ENCODE measurements around the gene ARHGEF5. TPM values are rescaled to one million over a fixed set of nuclear protein-coding genes. Genes with fewer than 3 reads are reported as not detected.
"Not testable (repeated sequence)": the region's sequence is repeated elsewhere in the genome, so short reads cannot be mapped to it uniquely, and the experiment has no call there.

The ARHGEF5 gene
- total RNA-seq, 1 experiment from 2014 or later = 44.2 TPM

GRCh38 chr7:144367250-144367649 is 12.0 kb downstream of the ARHGEF5 start:
- H3K79me2 ChIP-seq (ENCODE audit: insufficient read depth, low read length); H3K4me1 ChIP-seq (ENCODE audit: control insufficient read depth in 1 of 2, insufficient read depth in 2 of 2, low read length in 2 of 2); H3K4me3 ChIP-seq (replicated peaks in 1 of 2; ENCODE audit: low read depth in 1 of 2, low read length in 2 of 2); intact Hi-C loops (cut with micrococcal nuclease); H4K20me1 ChIP-seq (ENCODE audit: insufficient read depth); H3K4me2 ChIP-seq (ENCODE audit: low read length); POLR2A ChIA-PET; H3K27ac ChIP-seq (ENCODE audit: low read depth, low read length); CTCF ChIA-PET; BruUV-seq (replicated peaks); H3K9ac ChIP-seq (ENCODE audit: low read length); H2AFZ ChIP-seq (ENCODE audit: low read depth, low read length, poor library complexity, severe bottlenecking); RAD21 ChIA-PET (ENCODE audit: low non-redundant PET in 1 of 2, low total read pairs in 2 of 2, uncharacterized antibody in 2 of 2, unreplicated experiment in 2 of 2); H3K36me3 ChIP-seq (ENCODE audit: control insufficient read depth in 1 of 2, insufficient read depth in 2 of 2, low read length in 2 of 2); DNase-seq (ENCODE audit: low read depth, low spot score); H3K27me3 ChIP-seq (ENCODE audit: insufficient read depth, low read length); H3K9me2 ChIP-seq (ENCODE audit: insufficient read depth); H3K9me3 ChIP-seq (ENCODE audit: control insufficient read depth in 1 of 2, insufficient read depth in 1 of 2, low read depth in 1 of 2, low read length in 2 of 2): not testable (repeated sequence)
- peak; percentile 52 for ATAC-seq

GRCh38 chr7:144369221-144369620 is 14.0 kb downstream of the ARHGEF5 start:
- H3K4me3 ChIP-seq (replicated peaks in 1 of 2; ENCODE audit: low read depth in 1 of 2, low read length in 2 of 2); RAD21 ChIA-PET (ENCODE audit: low non-redundant PET in 1 of 2, low total read pairs in 2 of 2, uncharacterized antibody in 2 of 2, unreplicated experiment in 2 of 2); H3K4me1 ChIP-seq (ENCODE audit: control insufficient read depth in 1 of 2, insufficient read depth in 2 of 2, low read length in 2 of 2); H2AFZ ChIP-seq (ENCODE audit: low read depth, low read length, poor library complexity, severe bottlenecking); H3K27me3 ChIP-seq (ENCODE audit: insufficient read depth, low read length); H3K27ac ChIP-seq (ENCODE audit: low read depth, low read length); H4K20me1 ChIP-seq (ENCODE audit: insufficient read depth); H3K79me2 ChIP-seq (ENCODE audit: insufficient read depth, low read length); H3K4me2 ChIP-seq (ENCODE audit: low read length); DNase-seq (ENCODE audit: low read depth, low spot score); intact Hi-C loops (cut with micrococcal nuclease); BruUV-seq (replicated peaks); H3K9ac ChIP-seq (ENCODE audit: low read length); H3K36me3 ChIP-seq (ENCODE audit: control insufficient read depth in 1 of 2, insufficient read depth in 2 of 2, low read length in 2 of 2); POLR2A ChIA-PET; CTCF ChIA-PET; H3K9me3 ChIP-seq (ENCODE audit: control insufficient read depth in 1 of 2, insufficient read depth in 1 of 2, low read depth in 1 of 2, low read length in 2 of 2); H3K9me2 ChIP-seq (ENCODE audit: insufficient read depth): not testable (repeated sequence)
- ATAC-seq = peak; percentile 39; the same call in 1 of the 2 replicates

- Histone ChIP-seq H3K9ac (ENCODE audit: low read length) (no peak overlapping the region), H4K20me1 (ENCODE audit: insufficient read depth) (no peaks in the 10 kb centered on the region), H3K9me2 (ENCODE audit: insufficient read depth) (no peaks in the 10 kb centered on the region), H3K27me3 (ENCODE audit: insufficient read depth, low read length) (no peaks in the 10 kb centered on the region), H3K4me3 (replicated peaks in 1 of 2; ENCODE audit: low read depth in 1 of 2, low read length in 2 of 2) (no peak overlapping the region), H3K27ac (ENCODE audit: low read depth, low read length) (no peak overlapping the region), H3K4me1 (ENCODE audit: control insufficient read depth in 1 of 2, insufficient read depth in 2 of 2, low read length in 2 of 2) (peaks cover 6 to 8% of the 10 kb centered on the region in 2 experiments; a peak in 3 of 4 replicates), H3K4me2 (ENCODE audit: low read length) (no peak overlapping the region), H3K79me2 (ENCODE audit: insufficient read depth, low read length) (no peaks in the 10 kb centered on the region), H3K9me3 (ENCODE audit: control insufficient read depth in 1 of 2, insufficient read depth in 1 of 2, low read depth in 1 of 2, low read length in 2 of 2) (no peaks in the 10 kb centered on the region), H2AFZ (ENCODE audit: low read depth, low read length, poor library complexity, severe bottlenecking) (no peak overlapping the region), H3K36me3 (ENCODE audit: control insufficient read depth in 1 of 2, insufficient read depth in 2 of 2, low read length in 2 of 2) (peaks cover 0 to 10% of the 10 kb centered on the region in 2 experiments; a peak in 1 of 4 replicates)
- intact Hi-C loops (cut with micrococcal nuclease) = no loop called here
- ChIA-PET CTCF (no interaction called here), POLR2A (no interaction called here), RAD21 (ENCODE audit: low non-redundant PET in 1 of 2, low total read pairs in 2 of 2, uncharacterized antibody in 2 of 2, unreplicated experiment in 2 of 2) (no interaction called here)
- DNase-seq (ENCODE audit: low read depth, low spot score) (no peak), ATAC-seq (no peak)
- BruUV-seq (replicated peaks) = no TSS peak
- no peak for TF ChIP-seq CTCF (IDR thresholded peaks at IDR 0.05 in 2 of 3, conservative IDR thresholded peaks at IDR 0.05 in 1 of 3; ENCODE audit: borderline replicate concordance in 1 of 3, insufficient read depth in 1 of 3, low read depth in 2 of 3, low read length in 2 of 3)
- no peak for TF ChIP-seq TCF7L2 (IDR thresholded peaks at IDR 0.05; ENCODE audit: borderline replicate concordance, extremely low read depth, insufficient read depth, insufficient read length)
- no peak for TF ChIP-seq CBX3 (IDR thresholded peaks at IDR 0.05; ENCODE audit: low read depth)
- no peak for TF ChIP-seq ZBTB33 (IDR thresholded peaks at IDR 0.05; ENCODE audit: extremely low read depth, insufficient replicate concordance, low read length)
- TF ChIP-seq ELF1 (IDR thresholded peaks at IDR 0.05; ENCODE audit: borderline replicate concordance, low read depth) = no peak
- no peak for TF ChIP-seq ZFX (IDR thresholded peaks at IDR 0.05)
- TF ChIP-seq JUND (IDR thresholded peaks at IDR 0.05) = no peak
- TF ChIP-seq POLR2A (IDR thresholded peaks at IDR 0.05; ENCODE audit: borderline replicate concordance, extremely low read depth, insufficient read depth, insufficient read length) = no peak
- no peak for TF ChIP-seq FOSL1 (IDR thresholded peaks at IDR 0.05; ENCODE audit: low read depth)
- no peak for TF ChIP-seq RAD21 (IDR thresholded peaks at IDR 0.05; ENCODE audit: low read depth)
- no peak for TF ChIP-seq SIN3A (IDR thresholded peaks at IDR 0.05; ENCODE audit: low read depth)
- no peak for TF ChIP-seq EZH2phosphoT487 (IDR thresholded peaks at IDR 0.05; ENCODE audit: borderline replicate concordance)
Measured at GRCh38 chr7:144378651-144379050, 23.4 kb downstream of the ARHGEF5 start.

All from HCT116 (cell line).